CD4-positive, alpha-beta T cell treated with Interleukin-21 for 1 hour (primary cell): ENCODE data around the gene SNPH.
A peak's percentile ranks its signal among the peaks of the same experiment; 100 is the strongest.

ENCODE experiments used
- DNase-seq: peaks from one replicate; pipeline ENCODE4 v3.0.0-alpha.2; 2020

Gene SNPH

GRCh38 chr20:1265226-1265915, 723 bp upstream of the SNPH start:
- DNase-seq = no peak

- no peak for DNase-seq
Observed at GRCh38 chr20:1265916-1266166, 253 bp upstream of the SNPH start.

- no peak for DNase-seq
Observed at GRCh38 chr20:1267161-1267560, 1.1 kb downstream of the SNPH start.

- DNase-seq = no peak
Observed at GRCh38 chr20:1267809-1268374, 1.8 kb downstream of the SNPH start.

- no peak for DNase-seq
Observed at GRCh38 chr20:1269235-1269634, 3.1 kb downstream of the SNPH start.

GRCh38 chr20:1269850-1270249, 3.8 kb downstream of the SNPH start:
- DNase-seq = no peak

- DNase-seq = no peak
Observed at GRCh38 chr20:1272368-1273100, 6.4 kb downstream of the SNPH start.

GRCh38 chr20:1273366-1273765, 7.3 kb downstream of the SNPH start:
- DNase-seq = no peak

GRCh38 chr20:1274485-1275311, 8.6 kb downstream of the SNPH start:
- DNase-seq = no peak

GRCh38 chr20:1275919-1276318, 9.8 kb downstream of the SNPH start:
- no peak for DNase-seq

- DNase-seq = no peak
Observed at GRCh38 chr20:1277529-1278322, 11.6 kb downstream of the SNPH start.

GRCh38 chr20:1278993-1279392, 12.9 kb downstream of the SNPH start:
- DNase-seq = no peak

- DNase-seq = no peak
Observed at GRCh38 chr20:1280195-1281102, 14.4 kb downstream of the SNPH start.

- DNase-seq = no peak
Observed at GRCh38 chr20:1281279-1282057, 15.4 kb downstream of the SNPH start.

GRCh38 chr20:1282966-1283365, 16.9 kb downstream of the SNPH start:
- no peak for DNase-seq

- DNase-seq = no peak
Observed at GRCh38 chr20:1283522-1284510, 17.7 kb downstream of the SNPH start.

- DNase-seq = peak; percentile 17
Observed at GRCh38 chr20:1286267-1287024, 20.4 kb downstream of the SNPH start.

- DNase-seq = no peak
Observed at GRCh38 chr20:1287306-1287705, 21.2 kb downstream of the SNPH start.
